Loucy (cell line): ENCODE results near the gene PER2.

Source experiments
- H2AFZ ChIP-seq: fragments of 200-600 bp; sonication (generic); 2 replicates; pipeline ENCODE4 v1.6.0; 2016; ENCODE audit warnings: antibody characterized with exemption, mild to moderate bottlenecking, low read length, moderate library complexity
- H3F3A ChIP-seq: fragments of 200-600 bp; 2 replicates; pipeline ENCODE4 v1.6.0; 2016; ENCODE audit warnings: antibody characterized with exemption, low read depth, mild to moderate bottlenecking
- H3K27me3 ChIP-seq: fragments of 200-600 bp; sonication (generic); 2 replicates; pipeline ENCODE4 v1.6.1; 2014; ENCODE audit warnings: low read length, mild to moderate bottlenecking; ENCODE audit not compliant: insufficient read depth, poor library complexity, severe bottlenecking
- H3K36me3 ChIP-seq: fragments of 200-600 bp; sonication (generic); 2 replicates; pipeline ENCODE4 v1.6.1; 2016; ENCODE audit warnings: low read length; ENCODE audit not compliant: insufficient read depth
- H3K4me1 ChIP-seq: fragments of 200-600 bp; sonication (generic); 2 replicates; pipeline ENCODE4 v1.5.1; 2014; ENCODE audit warnings: low read length, mild to moderate bottlenecking; ENCODE audit not compliant: insufficient read depth, poor library complexity, severe bottlenecking
- H3K4me2 ChIP-seq: fragments of 200-600 bp; sonication (generic); 2 replicates; pipeline ENCODE4 v1.6.0; 2014; ENCODE audit warnings: antibody characterized with exemption, low read length, low read depth, mild to moderate bottlenecking; ENCODE audit not compliant: poor library complexity, severe bottlenecking
- H3K4me3 ChIP-seq: fragments of 200-600 bp; sonication (generic); 2 replicates; pipeline ENCODE4 v1.5.1; 2014; ENCODE audit warnings: low read length, mild to moderate bottlenecking, mixed read lengths; ENCODE audit not compliant: poor library complexity, severe bottlenecking
- H3K79me2 ChIP-seq: fragments of 200-600 bp; sonication (generic); 2 replicates; pipeline ENCODE4 v1.6.1; 2014; ENCODE audit warnings: low read length; ENCODE audit not compliant: insufficient read depth
- H3K9ac ChIP-seq: fragments of 200-600 bp; sonication (generic); 2 replicates; pipeline ENCODE4 v1.6.0; 2014; ENCODE audit warnings: mild to moderate bottlenecking, low read depth, low read length, moderate library complexity; ENCODE audit not compliant: poor library complexity, severe bottlenecking
- H3K9me2 ChIP-seq: fragments of 200-600 bp; sonication (generic); replicated peaks from 2 replicates; pipeline ENCODE4 v1.6.1; 2016; ENCODE audit warnings: low read depth, low read length, mixed read lengths
- H3K9me3 ChIP-seq: fragments of 200-600 bp; sonication (generic); 2 replicates; pipeline ENCODE4 v1.6.1; 2014; ENCODE audit warnings: mild to moderate bottlenecking, antibody characterized with exemption, low read length, low read depth; ENCODE audit not compliant: insufficient read depth
- H4K20me1 ChIP-seq: fragments of 200-600 bp; sonication (generic); 2 replicates; pipeline ENCODE4 v1.6.0; 2014; ENCODE audit warnings: antibody characterized with exemption, low read length, mild to moderate bottlenecking; ENCODE audit not compliant: insufficient read depth, poor library complexity, severe bottlenecking
- CTCF ChIP-seq: fragments of 200-600 bp; sonication (generic); conservative IDR thresholded peaks from 2 replicates; pipeline ENCODE4 v1.5.1; 2014; ENCODE audit warnings: mild to moderate bottlenecking, antibody characterized with exemption, low read length
- EZH2phosphoT487 ChIP-seq: fragments of 200-600 bp; IDR thresholded peaks from 2 replicates; pipeline ENCODE4 v1.6.1; 2018; ENCODE audit warnings: antibody characterized with exemption, mild to moderate bottlenecking, moderate library complexity, borderline replicate concordance

PER2 gene

GRCh38 chr2:238322001-238322411 lies 33.6 kb upstream of the PER2 start:
- Histone ChIP-seq H3K27me3 (no peaks in the 10 kb centered on the region), H3K4me1 (peaks cover 12% of the 10 kb centered on the region), H3K79me2 (no peaks in the 10 kb centered on the region), H3F3A (no peaks in the 10 kb centered on the region), H3K9me2 (no peaks in the 10 kb centered on the region), H3K4me3 (no peak overlapping the region), H3K4me2 (no peak overlapping the region), H3K9me3 (no peaks in the 10 kb centered on the region), H3K9ac (no peak overlapping the region), H3K36me3 (no peaks in the 10 kb centered on the region), H2AFZ (no peak overlapping the region), H4K20me1 (no peaks in the 10 kb centered on the region)
- TF ChIP-seq EZH2phosphoT487 (no peak), CTCF (no peak)

- Histone ChIP-seq H3F3A (no peaks in the 10 kb centered on the region), H3K4me2 (peak overlapping the region; percentile 75), H3K9ac (peak overlapping the region; percentile 44), H3K9me2 (no peaks in the 10 kb centered on the region), H4K20me1 (no peaks in the 10 kb centered on the region), H3K36me3 (no peaks in the 10 kb centered on the region), H2AFZ (peak overlapping the region; percentile 17; the same call in 1 of the 2 replicates), H3K27me3 (no peaks in the 10 kb centered on the region), H3K4me1 (peaks cover 12% of the 10 kb centered on the region), H3K4me3 (peak overlapping the region; percentile 84), H3K9me3 (no peaks in the 10 kb centered on the region), H3K79me2 (no peaks in the 10 kb centered on the region)
- TF ChIP-seq CTCF (no peak), EZH2phosphoT487 (no peak)
Observed at GRCh38 chr2:238321467-238321866, 33.1 kb upstream of the PER2 start.

GRCh38 chr2:238320648-238321281 lies 32.4 kb upstream of the PER2 start:
- H3K4me3 ChIP-seq = peak overlapping the region; percentile 84
- H3K36me3 ChIP-seq = no peaks in the 10 kb centered on the region
- H4K20me1 ChIP-seq = no peaks in the 10 kb centered on the region
- peak overlapping the region; percentile 17; the same call in 1 of the 2 replicates for H2AFZ ChIP-seq
- H3K4me2 ChIP-seq = peak overlapping the region; percentile 75
- H3K27me3 ChIP-seq = no peaks in the 10 kb centered on the region
- no peaks in the 10 kb centered on the region for H3K9me3 ChIP-seq
- peak overlapping the region; percentile 44 for H3K9ac ChIP-seq
- TF ChIP-seq CTCF = no peak
- no peaks in the 10 kb centered on the region for H3K9me2 ChIP-seq
- no peaks in the 10 kb centered on the region for H3F3A ChIP-seq
- peaks cover 12% of the 10 kb centered on the region for H3K4me1 ChIP-seq
- no peaks in the 10 kb centered on the region for H3K79me2 ChIP-seq
